SU-DHL-6 (cell line): ENCODE measurements around the gene VCX.

Source experiments
- H2AFZ ChIP-seq: fragments of 200-600 bp; sonication (generic); 2 replicates; pipeline ENCODE4 v1.6.1; 2014; ENCODE audit warnings: low read depth, mild to moderate bottlenecking, moderate library complexity, mixed read lengths, antibody characterized with exemption, low read length; ENCODE audit not compliant: severe bottlenecking
- H3F3A ChIP-seq: fragments of 200-600 bp; shearing (Covaris generic); 2 replicates; pipeline ENCODE4 v1.6.0; 2016; ENCODE audit warnings: antibody characterized with exemption, mild to moderate bottlenecking; ENCODE audit not compliant: insufficient read depth
- H3K27ac ChIP-seq: fragments of 200-600 bp; sonication (generic); 2 replicates; pipeline ENCODE4 v1.5.1; 2016; ENCODE audit warnings: low read depth, mild to moderate bottlenecking, low read length, moderate library complexity, mixed read lengths
- H3K27me3 ChIP-seq: fragments of 200-600 bp; sonication (generic), shearing (Covaris generic); 2 replicates; pipeline ENCODE4 v1.6.0; 2014; ENCODE audit warnings: mild to moderate bottlenecking, low read length
- H3K36me3 ChIP-seq: fragments of 200-600 bp; sonication (generic); 2 replicates; pipeline ENCODE4 v1.6.1; 2014; ENCODE audit warnings: mild to moderate bottlenecking, low read length, mixed read lengths
- H3K4me2 ChIP-seq: fragments of 300-600, 200-600 bp; shearing (Covaris generic), sonication (generic); 2 replicates; pipeline ENCODE4 v1.6.0; 2014; ENCODE audit warnings: low read length, low read depth, mild to moderate bottlenecking; ENCODE audit not compliant: poor library complexity, severe bottlenecking
- H3K4me3 ChIP-seq: fragments of 200-600 bp; sonication (generic); 2 replicates; pipeline ENCODE4 v1.5.1; 2014; ENCODE audit warnings: antibody characterized with exemption, low read length, mild to moderate bottlenecking, mixed read lengths; ENCODE audit not compliant: insufficient read depth, poor library complexity, severe bottlenecking
- H3K79me2 ChIP-seq: fragments of 200-600 bp; sonication (generic); 2 replicates; pipeline ENCODE4 v1.6.1; 2014; ENCODE audit warnings: mild to moderate bottlenecking, low read length, moderate library complexity; ENCODE audit not compliant: insufficient read depth
- H3K9ac ChIP-seq: fragments of 200-600 bp; sonication (generic); 2 replicates; pipeline ENCODE4 v1.7.0; 2014; ENCODE audit warnings: mild to moderate bottlenecking, low read length
- H3K9me2 ChIP-seq: fragments of 200-600 bp; sonication (generic); replicated peaks from 2 replicates; pipeline ENCODE4 v1.6.1; 2014; ENCODE audit warnings: low read length; ENCODE audit not compliant: insufficient read depth
- H3K9me3 ChIP-seq: fragments of 200-600 bp; sonication (generic); 2 replicates; pipeline ENCODE4 v1.6.1; 2014; ENCODE audit warnings: low read length, mixed read lengths; ENCODE audit not compliant: insufficient read depth
- H4K20me1 ChIP-seq: fragments of 200-600 bp; sonication (generic); 2 replicates; pipeline ENCODE4 v1.6.1; 2014; ENCODE audit warnings: low read depth, mild to moderate bottlenecking, antibody characterized with exemption, low read length, moderate library complexity, mixed read lengths
- CTCF ChIP-seq: fragments of 200-600 bp; sonication (generic); IDR thresholded peaks from one replicate; pipeline ENCODE4 v1.5.1; 2017; ENCODE audit warnings: antibody characterized with exemption, mild to moderate bottlenecking, low read length, moderate library complexity; ENCODE audit not compliant: insufficient read depth, poor library complexity, severe bottlenecking
- EZH2phosphoT487 ChIP-seq: fragments of 200-600 bp; sonication (generic), shearing (Covaris generic); conservative IDR thresholded peaks from 2 replicates; pipeline ENCODE4 v1.6.1; 2018; ENCODE audit warnings: mild to moderate bottlenecking, antibody characterized with exemption, low read length, moderate library complexity, mixed read lengths

VCX gene

GRCh38 chrX:7872042-7872441, 29.1 kb downstream of the VCX start:
- H3K9me3 ChIP-seq = no peaks in the 10 kb centered on the region

GRCh38 chrX:7876957-7877356, 34.0 kb downstream of the VCX start:
- TF ChIP-seq EZH2phosphoT487 (no peak), CTCF (no peak)
- no peaks in the 10 kb centered on the region for H3K36me3 ChIP-seq
- no peak overlapping the region for H3K4me2 ChIP-seq
- H3K9ac ChIP-seq = no peak overlapping the region
- no peaks in the 10 kb centered on the region for H3F3A ChIP-seq
- H3K79me2 ChIP-seq = no peaks in the 10 kb centered on the region
- H3K27me3 ChIP-seq = no peaks in the 10 kb centered on the region
- H4K20me1 ChIP-seq = no peaks in the 10 kb centered on the region
- no peak overlapping the region for H3K27ac ChIP-seq
- no peak overlapping the region for H2AFZ ChIP-seq
- no peaks in the 10 kb centered on the region for H3K9me3 ChIP-seq
- H3K4me3 ChIP-seq = no peak overlapping the region
- H3K9me2 ChIP-seq = no peaks in the 10 kb centered on the region

More at GRCh38 chrX:7872042-7872441, 29.1 kb downstream of the VCX start:
- no peak overlapping the region for H2AFZ ChIP-seq
- no peak overlapping the region for H3K4me3 ChIP-seq
- no peak overlapping the region for H3K27ac ChIP-seq
- H3F3A ChIP-seq = no peaks in the 10 kb centered on the region
- no peaks in the 10 kb centered on the region for H3K9me2 ChIP-seq
- no peaks in the 10 kb centered on the region for H3K79me2 ChIP-seq
- H3K9ac ChIP-seq = no peak overlapping the region
- no peaks in the 10 kb centered on the region for H3K36me3 ChIP-seq
- TF ChIP-seq EZH2phosphoT487 = no peak
- no peak overlapping the region for H3K4me2 ChIP-seq
- H4K20me1 ChIP-seq = no peaks in the 10 kb centered on the region
- no peaks in the 10 kb centered on the region for H3K27me3 ChIP-seq

- no peak overlapping the region for H3K4me3 ChIP-seq
- H3K9ac ChIP-seq = no peak overlapping the region
- no peak overlapping the region for H2AFZ ChIP-seq
These were observed 46.2 kb downstream of the VCX start for GRCh38 chrX:7889135-7889534.

DNA sequence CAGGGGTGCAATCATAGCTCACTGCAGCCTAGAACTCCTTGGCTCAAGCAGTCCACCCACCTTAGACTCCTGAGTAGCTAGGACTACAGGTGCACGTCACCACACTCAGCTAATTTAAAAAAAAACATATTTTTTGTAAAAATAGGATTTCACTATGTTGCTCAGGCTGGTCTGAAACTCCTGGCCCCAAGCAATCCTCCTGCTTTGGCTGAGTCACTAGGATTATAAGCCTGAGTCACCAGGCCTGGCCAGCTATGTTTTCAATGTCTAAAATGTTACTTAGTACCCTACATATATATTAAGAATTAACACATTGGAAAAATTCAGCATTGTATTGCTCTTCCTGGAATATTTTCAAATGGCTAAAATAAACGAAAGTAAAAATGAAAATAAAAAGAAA, 46.7 kb downstream of the VCX start:
- H3K9me3 ChIP-seq = no peaks in the 10 kb centered on the region
- H3K4me3 ChIP-seq = no peak overlapping the region
- TF ChIP-seq CTCF (no peak), EZH2phosphoT487 (no peak)
- no peak overlapping the region for H2AFZ ChIP-seq
- no peaks in the 10 kb centered on the region for H3K36me3 ChIP-seq
- no peak overlapping the region for H3K4me2 ChIP-seq
- H3K9me2 ChIP-seq = no peaks in the 10 kb centered on the region
- no peak overlapping the region for H3K27ac ChIP-seq
- no peak overlapping the region for H3K9ac ChIP-seq
- no peaks in the 10 kb centered on the region for H3F3A ChIP-seq
- no peaks in the 10 kb centered on the region for H3K27me3 ChIP-seq
- no peaks in the 10 kb centered on the region for H3K79me2 ChIP-seq
- no peaks in the 10 kb centered on the region for H4K20me1 ChIP-seq

More at GRCh38 chrX:7889135-7889534, 46.2 kb downstream of the VCX start:
- no peaks in the 10 kb centered on the region for H3K9me3 ChIP-seq
- H3K36me3 ChIP-seq = no peaks in the 10 kb centered on the region
- no peaks in the 10 kb centered on the region for H4K20me1 ChIP-seq
- H3F3A ChIP-seq = no peaks in the 10 kb centered on the region
- H3K27me3 ChIP-seq = no peaks in the 10 kb centered on the region
- no peak overlapping the region for H3K27ac ChIP-seq
- no peak overlapping the region for H3K4me2 ChIP-seq
- no peaks in the 10 kb centered on the region for H3K79me2 ChIP-seq
- H3K9me2 ChIP-seq = no peaks in the 10 kb centered on the region
- no peak for TF ChIP-seq CTCF
- TF ChIP-seq EZH2phosphoT487 = no peak
